ENCODE measurements around the gene RNF208. TPM values are rescaled to one million over a fixed set of nuclear protein-coding genes. Genes with fewer than 3 reads are reported as not detected.

The RNF208 gene
- total and polyA plus RNA-seq, 10 of the 15 experiments (the other 5 are each of a cell fraction or from before 2014, with no cell fraction given), result 0.06 to 10.7 (median 0.77) TPM

GRCh38 chr9:137236238-137236935 lies 14.3 kb upstream of the RNF208 start (continued):
- TF ChIP-seq MLLT1 (IDR thresholded peaks at IDR 0.05), result no peak
- TF ChIP-seq, protein P1, sequence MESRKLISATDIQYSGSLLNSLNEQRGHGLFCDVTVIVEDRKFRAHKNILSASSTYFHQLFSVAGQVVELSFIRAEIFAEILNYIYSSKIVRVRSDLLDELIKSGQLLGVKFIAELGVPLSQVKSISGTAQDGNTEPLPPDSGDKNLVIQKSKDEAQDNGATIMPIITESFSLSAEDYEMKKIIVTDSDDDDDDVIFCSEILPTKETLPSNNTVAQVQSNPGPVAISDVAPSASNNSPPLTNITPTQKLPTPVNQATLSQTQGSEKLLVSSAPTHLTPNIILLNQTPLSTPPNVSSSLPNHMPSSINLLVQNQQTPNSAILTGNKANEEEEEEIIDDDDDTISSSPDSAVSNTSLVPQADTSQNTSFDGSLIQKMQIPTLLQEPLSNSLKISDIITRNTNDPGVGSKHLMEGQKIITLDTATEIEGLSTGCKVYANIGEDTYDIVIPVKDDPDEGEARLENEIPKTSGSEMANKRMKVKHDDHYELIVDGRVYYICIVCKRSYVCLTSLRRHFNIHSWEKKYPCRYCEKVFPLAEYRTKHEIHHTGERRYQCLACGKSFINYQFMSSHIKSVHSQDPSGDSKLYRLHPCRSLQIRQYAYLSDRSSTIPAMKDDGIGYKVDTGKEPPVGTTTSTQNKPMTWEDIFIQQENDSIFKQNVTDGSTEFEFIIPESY (IDR thresholded peaks at IDR 0.05), result peak; percentile 68

- intact Hi-C loops (cut with micrococcal nuclease; ENCODE audit: unreplicated experiment), result loop anchor here (5.0 kb wide), 1 partner anchor 448 kb away; no protein-coding TSS in a partner anchor
- TF ChIP-seq ZNF24 (IDR thresholded peaks at IDR 0.05) (no peak), FOS (IDR thresholded peaks at IDR 0.05; ENCODE audit: borderline replicate concordance, extremely low read depth, insufficient read length) (no peak), MAX (IDR thresholded peaks at IDR 0.05; ENCODE audit: low read depth, low read length) (no peak), SMC3 (IDR thresholded peaks at IDR 0.05; ENCODE audit: borderline replicate concordance, low read length) (no peak), TBL1XR1 (IDR thresholded peaks at IDR 0.05; ENCODE audit: low read depth, low read length) (no peak), MEF2A (IDR thresholded peaks at IDR 0.05; ENCODE audit: insufficient read depth, low read depth, low read length) (no peak), ZSCAN29 (IDR thresholded peaks at IDR 0.05) (no peak)
- TF ChIP-seq, protein P2, sequence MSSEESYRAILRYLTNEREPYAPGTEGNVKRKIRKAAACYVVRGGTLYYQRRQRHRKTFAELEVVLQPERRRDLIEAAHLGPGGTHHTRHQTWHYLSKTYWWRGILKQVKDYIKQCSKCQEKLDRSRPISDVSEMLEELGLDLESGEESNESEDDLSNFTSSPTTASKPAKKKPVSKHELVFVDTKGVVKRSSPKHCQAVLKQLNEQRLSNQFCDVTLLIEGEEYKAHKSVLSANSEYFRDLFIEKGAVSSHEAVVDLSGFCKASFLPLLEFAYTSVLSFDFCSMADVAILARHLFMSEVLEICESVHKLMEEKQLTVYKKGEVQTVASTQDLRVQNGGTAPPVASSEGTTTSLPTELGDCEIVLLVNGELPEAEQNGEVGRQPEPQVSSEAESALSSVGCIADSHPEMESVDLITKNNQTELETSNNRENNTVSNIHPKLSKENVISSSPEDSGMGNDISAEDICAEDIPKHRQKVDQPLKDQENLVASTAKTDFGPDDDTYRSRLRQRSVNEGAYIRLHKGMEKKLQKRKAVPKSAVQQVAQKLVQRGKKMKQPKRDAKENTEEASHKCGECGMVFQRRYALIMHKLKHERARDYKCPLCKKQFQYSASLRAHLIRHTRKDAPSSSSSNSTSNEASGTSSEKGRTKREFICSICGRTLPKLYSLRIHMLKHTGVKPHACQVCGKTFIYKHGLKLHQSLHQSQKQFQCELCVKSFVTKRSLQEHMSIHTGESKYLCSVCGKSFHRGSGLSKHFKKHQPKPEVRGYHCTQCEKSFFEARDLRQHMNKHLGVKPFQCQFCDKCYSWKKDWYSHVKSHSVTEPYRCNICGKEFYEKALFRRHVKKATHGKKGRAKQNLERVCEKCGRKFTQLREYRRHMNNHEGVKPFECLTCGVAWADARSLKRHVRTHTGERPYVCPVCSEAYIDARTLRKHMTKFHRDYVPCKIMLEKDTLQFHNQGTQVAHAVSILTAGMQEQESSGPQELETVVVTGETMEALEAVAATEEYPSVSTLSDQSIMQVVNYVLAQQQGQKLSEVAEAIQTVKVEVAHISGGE (CRISPR knock-in tag; IDR thresholded peaks at IDR 0.05), result no peak
Measured at GRCh38 chr9:137235424-137236237, 13.6 kb upstream of the RNF208 start.

More at GRCh38 chr9:137235424-137236237, 13.6 kb upstream of the RNF208 start:
- no peak for ATAC-seq
- FAIRE-seq, result no peak
- BruUV-seq (replicated peaks), result no TSS peak
- Histone ChIP-seq H3K36me3 (ENCODE audit: control insufficient read depth in 2 of 2, insufficient read depth in 2 of 2, low read length in 1 of 2) (no peaks in the 10 kb centered on the region), H3K9ac (ENCODE audit: control insufficient read depth, insufficient read depth, low read length) (no peak overlapping the region), H3K4me3 (no peak overlapping the region), H4K20me1 (ENCODE audit: control insufficient read depth, insufficient read depth) (no peaks in the 10 kb centered on the region), H3K4me2 (ENCODE audit: control insufficient read depth, insufficient read depth) (no peak overlapping the region), H3K27ac (ENCODE audit: control insufficient read depth, insufficient read depth) (no peak overlapping the region), H2AFZ (ENCODE audit: control insufficient read depth, low read depth, low read length) (no peak overlapping the region), H3K9me3 (replicated peaks; ENCODE audit: control insufficient read depth, insufficient read depth, low read length) (no peaks in the 10 kb centered on the region), H3K79me2 (ENCODE audit: control insufficient read depth, insufficient read depth, low read length) (peaks cover 6% of the 10 kb centered on the region), H3K4me1 (ENCODE audit: control insufficient read depth, insufficient read depth, low read length) (peaks cover 26% of the 10 kb centered on the region), H3K27me3 (replicated peaks in 1 of 2; ENCODE audit: control insufficient read depth in 2 of 2, insufficient read depth in 2 of 2, low read length in 1 of 2) (no peaks in the 10 kb centered on the region)
- 52% methylated on average over 31 of the region's 35 CpGs for WGBS (ENCODE audit: insufficient coverage, insufficient replicate concordance, low lambda C conversion rate, missing lambda C conversion rate)
- ChIA-PET POLR2A (interaction anchor here (0.6 to 2.1 kb wide), 6 partner anchors 11 to 805 kb away, joined by 3 to 15 read pairs (median 5); partner anchors contain the start of genes CYSRT1, SSNA1 and TPRN), SMC1A (ENCODE audit: uncharacterized antibody, unreplicated experiment) (interaction anchor here (0.7 to 1.6 kb wide), 5 partner anchors 27 to 175 kb away, joined by 3 to 5 read pairs (median 4); no protein-coding TSS in a partner anchor), CTCF (interaction anchor here (0.9 to 2.1 kb wide), 16 partner anchors 13 to 207 kb away, joined by 3 to 24 read pairs (median 6); partner anchors contain the start of genes NELFB, SAPCD2 and SSNA1), RAD21 (ENCODE audit: unreplicated experiment) (interaction anchor here (0.6 to 4.6 kb wide), 15 partner anchors 12 to 289 kb away, joined by 3 to 20 read pairs (median 5); partner anchors contain the start of genes ANAPC2, NELFB, RNF208 and SAPCD2)
- DNase-seq (ENCODE audit: low read depth, low spot score), result no peak
- in situ Hi-C loops (cut with MboI), result no loop called here
